ENCODE measurements around the gene ATP5F1E. TPM values are rescaled to one million over a fixed set of nuclear protein-coding genes. Genes with fewer than 3 reads are reported as not detected.
"Not testable (repeated sequence)": the region's sequence is repeated elsewhere in the genome, so short reads cannot be mapped to it uniquely, and the experiment has no call there.

Gene ATP5F1E
- total RNA-seq, 6 experiments from 2014 or later, result 75.0 to 91.4 (median 84.4) TPM

- peak overlapping the region; percentile 69 for H3K4me3 Mint-ChIP-seq
- TF ChIP-seq CTCF (IDR thresholded peaks at IDR 0.05), result no peak
- H3K36me3 Mint-ChIP-seq (ENCODE audit: low read depth), result peaks cover 22% of the 10 kb centered on the region
- H3K9me3 Mint-ChIP-seq, result no peaks in the 10 kb centered on the region; the same call in 1 of the 2 replicates
- H3K27me3 Mint-ChIP-seq (ENCODE audit: insufficient read depth), result peaks cover 2% of the 10 kb centered on the region; the same call in 1 of the 2 replicates
- peak; percentile 46 for DNase-seq
- peak overlapping the region; percentile 71 for H3K27ac Mint-ChIP-seq
- H3K4me1 Mint-ChIP-seq (ENCODE audit: low read depth), result peaks cover 57% of the 10 kb centered on the region
Observed at GRCh38 chr20:59043698-59044097, 11.6 kb upstream of the ATP5F1E start.

DNA sequence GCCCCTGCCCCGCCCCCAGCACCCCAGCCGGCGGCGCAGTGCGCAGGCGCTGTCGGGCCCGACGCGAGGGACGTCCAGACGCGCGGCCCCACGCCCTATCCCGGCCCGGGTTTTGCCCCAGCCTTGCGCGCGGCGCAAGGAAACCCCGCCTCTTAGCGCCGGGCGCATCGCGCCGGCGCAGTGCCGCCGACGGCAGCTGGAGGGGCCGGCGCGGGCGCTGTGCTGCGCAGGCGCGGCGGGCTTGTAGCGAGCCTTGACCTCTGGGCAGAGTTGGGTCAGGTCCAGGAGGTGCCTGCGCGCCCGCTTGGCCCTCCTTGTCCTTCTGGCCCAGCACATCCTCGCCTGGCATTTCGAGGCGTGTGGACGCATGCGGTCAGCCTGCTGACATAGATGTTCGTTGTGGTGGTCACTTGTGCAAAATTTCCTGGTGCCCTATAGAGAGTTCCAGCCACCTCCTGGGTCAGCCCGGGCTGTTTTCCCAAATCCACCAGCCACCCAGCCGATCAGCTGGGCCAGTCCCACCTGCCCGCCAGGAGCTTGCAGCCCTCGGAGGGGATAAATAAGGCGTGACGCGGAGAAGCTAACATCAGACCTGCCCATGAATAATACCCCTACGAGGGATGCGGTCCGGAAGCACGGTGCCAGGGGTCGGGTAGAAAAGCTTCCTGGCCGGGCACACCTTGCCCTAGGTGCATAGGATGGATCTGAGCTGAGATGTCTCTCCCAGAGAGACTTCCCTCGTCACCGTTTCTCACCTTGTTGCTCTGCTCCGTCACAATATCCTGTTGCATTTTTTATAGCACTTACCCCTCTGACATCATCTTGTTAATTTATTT is 10.9 kb upstream of the ATP5F1E start:
- TF ChIP-seq CTCF (IDR thresholded peaks at IDR 0.05), result no peak
- H3K4me1 Mint-ChIP-seq (ENCODE audit: low read depth), result peaks cover 51% of the 10 kb centered on the region
- peak overlapping the region; percentile 90 for H3K4me3 Mint-ChIP-seq
- H3K27me3 Mint-ChIP-seq (ENCODE audit: insufficient read depth), result peaks cover 2% of the 10 kb centered on the region; the same call in 1 of the 2 replicates
- no peaks in the 10 kb centered on the region; the same call in 1 of the 2 replicates for H3K9me3 Mint-ChIP-seq
- H3K36me3 Mint-ChIP-seq (ENCODE audit: low read depth), result peaks cover 22% of the 10 kb centered on the region
- peak overlapping the region; percentile 78 for H3K27ac Mint-ChIP-seq
- DNase-seq, result peak; percentile 76

GRCh38 chr20:59042151-59042795 is 10.1 kb upstream of the ATP5F1E start, which contains the start of gene PRELID3B:
PRELID3B (minus strand) TSS chr20:59042786; CDS start chr20:59042730, 56 bp downstream.
- peak within 1 kb of the TSS; percentile 90 for H3K4me3 Mint-ChIP-seq
- H3K36me3 Mint-ChIP-seq (ENCODE audit: low read depth), result peaks cover 23% of the 10 kb centered on the region
- no peaks in the 10 kb centered on the region for H3K27me3 Mint-ChIP-seq (ENCODE audit: insufficient read depth)
- peaks cover 45% of the 10 kb centered on the region for H3K4me1 Mint-ChIP-seq (ENCODE audit: low read depth)
- TF ChIP-seq CTCF (IDR thresholded peaks at IDR 0.05), result no peak
- H3K27ac Mint-ChIP-seq, result peak within 1 kb of the TSS; percentile 78
- no peaks in the 10 kb centered on the region; the same call in 1 of the 2 replicates for H3K9me3 Mint-ChIP-seq
- no peak for DNase-seq

DNA sequence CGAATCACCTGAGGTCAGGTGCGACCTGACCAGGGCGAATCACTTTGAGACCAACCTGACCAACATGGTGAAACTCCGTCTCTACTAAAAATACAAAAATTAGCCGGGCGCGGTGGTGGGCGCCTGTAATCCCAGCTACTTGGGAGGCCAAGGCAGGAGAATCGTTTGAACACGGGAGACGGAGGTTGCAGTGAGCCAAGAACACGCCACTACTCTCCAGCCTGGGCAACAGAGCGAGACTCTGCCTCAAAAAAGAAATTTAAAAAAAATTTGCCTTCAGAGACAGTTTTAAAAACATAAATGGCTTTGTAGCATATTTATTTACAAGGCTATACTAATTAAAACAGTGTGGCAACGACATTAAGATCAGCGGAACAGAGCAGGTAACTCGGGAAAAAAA is 9.4 kb upstream of the ATP5F1E start:
- peaks cover 31% of the 10 kb centered on the region for H3K36me3 Mint-ChIP-seq (ENCODE audit: low read depth)
- not testable (repeated sequence) for H3K27ac Mint-ChIP-seq; H3K27me3 Mint-ChIP-seq (ENCODE audit: insufficient read depth); H3K9me3 Mint-ChIP-seq; DNase-seq
- H3K4me1 Mint-ChIP-seq (ENCODE audit: low read depth), result peaks cover 45% of the 10 kb centered on the region
- peak overlapping the region; percentile 90 for H3K4me3 Mint-ChIP-seq

DNA sequence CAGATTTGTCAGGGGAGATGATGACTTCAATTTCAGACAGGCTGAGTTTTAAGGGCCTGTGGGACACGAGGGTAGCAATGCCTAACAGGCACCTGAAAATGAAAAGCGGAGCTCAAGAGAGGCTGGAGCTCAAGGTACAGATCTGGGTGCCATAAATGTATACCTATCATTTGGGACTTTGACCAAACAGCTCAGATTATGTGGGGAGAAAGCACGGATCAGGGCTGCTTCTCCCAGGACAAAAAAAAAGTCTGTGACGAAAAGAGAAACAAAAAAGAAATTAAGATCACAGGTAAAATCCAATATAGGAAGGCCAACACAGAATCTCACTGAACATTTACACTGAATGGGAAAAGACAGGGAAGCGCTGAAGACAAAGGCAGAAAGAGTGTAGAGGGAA is 8.5 kb upstream of the ATP5F1E start:
- H3K4me3 Mint-ChIP-seq, result peak overlapping the region; percentile 90
- DNase-seq, result no peak
- peaks cover 36% of the 10 kb centered on the region for H3K36me3 Mint-ChIP-seq (ENCODE audit: low read depth)
- peak overlapping the region; percentile 12 for H3K27ac Mint-ChIP-seq
- no peak for TF ChIP-seq CTCF (IDR thresholded peaks at IDR 0.05)
- H3K9me3 Mint-ChIP-seq, result no peaks in the 10 kb centered on the region; the same call in 1 of the 2 replicates
- H3K27me3 Mint-ChIP-seq (ENCODE audit: insufficient read depth), result no peaks in the 10 kb centered on the region; the same call in 1 of the 2 replicates
- peaks cover 45% of the 10 kb centered on the region for H3K4me1 Mint-ChIP-seq (ENCODE audit: low read depth)
